Cardiac muscle cell (in vitro differentiated cells and primary cell): ENCODE data around the gene IL1RAPL2. TPM values are rescaled to one million over a fixed set of nuclear protein-coding genes. Genes with fewer than 3 reads are reported as not detected.
"Not testable (repeated sequence)": the region's sequence is repeated elsewhere in the genome, so short reads cannot be mapped to it uniquely, and the experiment has no call there.

Experiments used
- DNase-seq, 2 donors: peaks; one replicate each; pipeline versions ENCODE4 v3.0.0 to v3.0.0-alpha.2; 2010 to 2017; ENCODE audit warnings: low read depth in 1 of 2, low spot score in 1 of 2
- H3K27ac ChIP-seq: fragments of 200-600 bp; sonication (generic); 2 replicates; pipeline ENCODE4 v1.5.1; 2016
- H3K27me3 ChIP-seq: fragments of 200-600 bp; sonication (generic); 2 replicates; pipeline ENCODE4 v1.6.0; 2016; ENCODE audit warnings: control low read depth
- H3K36me3 ChIP-seq: fragments of 200-600 bp; sonication (generic); 2 replicates; pipeline ENCODE4 v1.5.1; 2016; ENCODE audit warnings: control low read depth
- H3K4me1 ChIP-seq: fragments of 200-600 bp; sonication (generic); 2 replicates; pipeline ENCODE4 v1.8.1; 2017; ENCODE audit warnings: low read depth, mild to moderate bottlenecking, mixed run types
- H3K4me3 ChIP-seq: fragments of 200-600 bp; sonication (generic); 2 replicates; pipeline ENCODE4 v1.5.1; 2016; ENCODE audit warnings: mild to moderate bottlenecking
- H3K9me3 ChIP-seq: fragments of 200-600 bp; sonication (generic); 2 replicates; pipeline ENCODE4 v1.5.1; 2017; ENCODE audit warnings: low read depth, mild to moderate bottlenecking, control low read depth
- CTCF ChIP-seq: IDR thresholded peaks from 2 replicates; pipeline ENCODE4 v1.5.1; 2012; ENCODE audit warnings: low read depth, mild to moderate bottlenecking, low read length
- polyA plus RNA-seq: library from polyadenylated mRNA; unstranded; fragments of >200 nt; fragmentation: Nextera tagmentation; extraction: Ambion mirVana; gene quantifications from 2 replicates; pipeline ENCODE4 v1.2.1, GENCODE V29; 2016
- total RNA-seq: library from RNA; depleted of rRNA; stranded (reverse); fragments of >200 nt; gene quantifications from 2 replicates; pipeline ENCODE4 v1.2.3, GENCODE V29; 2016

IL1RAPL2 gene
- total and polyA plus RNA-seq, 2 experiments from 2014 or later, result not detected

- Histone ChIP-seq H3K4me3 (no peak overlapping the region), H3K36me3 (no peaks in the 10 kb centered on the region), H3K27ac (no peak overlapping the region), H3K9me3 (no peaks in the 10 kb centered on the region), H3K4me1 (no peaks in the 10 kb centered on the region), H3K27me3 (no peaks in the 10 kb centered on the region)
- DNase-seq, result no peak
- no peak for TF ChIP-seq CTCF
Measured at GRCh38 chrX:105006103-105006502, 440.1 kb downstream of the IL1RAPL2 start.

- DNase-seq, result no peak
- H3K9me3 ChIP-seq, result no peaks in the 10 kb centered on the region
- H3K36me3 ChIP-seq, result no peaks in the 10 kb centered on the region
- no peaks in the 10 kb centered on the region for H3K4me1 ChIP-seq
- H3K27me3 ChIP-seq, result no peaks in the 10 kb centered on the region
- H3K27ac ChIP-seq, result no peak overlapping the region
- TF ChIP-seq CTCF, result no peak
- no peak overlapping the region for H3K4me3 ChIP-seq
Measured at GRCh38 chrX:105006996-105007395, 441.0 kb downstream of the IL1RAPL2 start.

GRCh38 chrX:105013719-105014118 is 447.7 kb downstream of the IL1RAPL2 start:
- H3K36me3 ChIP-seq, result no peaks in the 10 kb centered on the region
- H3K27ac ChIP-seq, result no peak overlapping the region
- TF ChIP-seq CTCF, result no peak
- no peaks in the 10 kb centered on the region for H3K27me3 ChIP-seq
- no peaks in the 10 kb centered on the region for H3K9me3 ChIP-seq
- H3K4me1 ChIP-seq, result no peaks in the 10 kb centered on the region
- H3K4me3 ChIP-seq, result no peak overlapping the region
- no peak for DNase-seq

- DNase-seq, result no peak
- Histone ChIP-seq H3K27me3 (no peaks in the 10 kb centered on the region), H3K27ac (no peak overlapping the region), H3K36me3 (no peaks in the 10 kb centered on the region), H3K4me1 (no peaks in the 10 kb centered on the region), H3K4me3 (no peak overlapping the region), H3K9me3 (no peaks in the 10 kb centered on the region)
- TF ChIP-seq CTCF, result no peak
Measured at GRCh38 chrX:105017641-105018040, 451.6 kb downstream of the IL1RAPL2 start.

- no peak for TF ChIP-seq CTCF
- H3K4me1 ChIP-seq, result no peaks in the 10 kb centered on the region
- no peaks in the 10 kb centered on the region for H3K9me3 ChIP-seq
- no peaks in the 10 kb centered on the region for H3K27me3 ChIP-seq
- no peaks in the 10 kb centered on the region for H3K36me3 ChIP-seq
- no peak for DNase-seq
- H3K27ac ChIP-seq, result no peak overlapping the region
- H3K4me3 ChIP-seq, result no peak overlapping the region
Measured at GRCh38 chrX:105018865-105019264, 452.9 kb downstream of the IL1RAPL2 start.

GRCh38 chrX:105028962-105029361 is 463.0 kb downstream of the IL1RAPL2 start:
- not testable (repeated sequence) for H3K27me3 ChIP-seq, H3K9me3 ChIP-seq, H3K36me3 ChIP-seq

More at GRCh38 chrX:105028962-105029361, 463.0 kb downstream of the IL1RAPL2 start:
- H3K27ac ChIP-seq, DNase-seq, H3K4me1 ChIP-seq, H3K4me3 ChIP-seq: not testable (repeated sequence)
